Subcutaneous abdominal adipose tissue (tissue), 5 donors: ENCODE measurements around the gene P2RY14.
"Not testable (repeated sequence)": the region's sequence is repeated elsewhere in the genome, so short reads cannot be mapped to it uniquely, and the experiment has no call there.

Source experiments
- H3K27ac ChIP-seq: one replicate; pipeline ENCODE4 v1.7.0; 2013; ENCODE audit warnings: low read depth, mild to moderate bottlenecking, inconsistent platforms, low read length, moderate library complexity
- H3K27me3 ChIP-seq, 5 donors: one replicate each; pipeline ENCODE4 v1.7.0; 2013; ENCODE audit warnings: low read length in 5 of 5, inconsistent platforms in 1 of 5; ENCODE audit not compliant: control insufficient read depth in 5 of 5, insufficient read depth in 4 of 5
- H3K36me3 ChIP-seq, 5 donors: one replicate each; pipeline ENCODE4 v1.7.0; 2013; ENCODE audit warnings: low read length in 5 of 5; ENCODE audit not compliant: control insufficient read depth in 5 of 5, insufficient read depth in 5 of 5
- H3K4me1 ChIP-seq, 5 donors: one replicate each; pipeline ENCODE4 v1.7.0; 2013; ENCODE audit warnings: low read length in 5 of 5, mild to moderate bottlenecking in 3 of 5, moderate library complexity in 1 of 5; ENCODE audit not compliant: control insufficient read depth in 5 of 5, insufficient read depth in 5 of 5
- H3K4me3 ChIP-seq, 5 donors: one replicate each; pipeline ENCODE4 v1.7.0; 2013; ENCODE audit warnings: low read length in 5 of 5, low read depth in 1 of 5
- H3K9ac ChIP-seq, 5 donors: one replicate each; pipeline ENCODE4 v1.7.0; 2013; ENCODE audit warnings: low read length in 5 of 5, mild to moderate bottlenecking in 4 of 5, moderate library complexity in 3 of 5
- H3K9me3 ChIP-seq, 5 donors: one replicate each; pipeline ENCODE4 v1.7.0; 2013; ENCODE audit warnings: low read length in 5 of 5; ENCODE audit not compliant: control insufficient read depth in 5 of 5
- donor health status: healthy.
- donor health status: healthy.
- donor health status: healthy.
- donor health status: healthy.
- donor health status: healthy.

The P2RY14 gene

GRCh38 chr3:151175952-151176351 lies 102.4 kb downstream of the P2RY14 start:
- Histone ChIP-seq H3K27me3 (no peaks in the 10 kb centered on the region), H3K27ac (no peak overlapping the region), H3K4me3 (no peak overlapping the region), H3K4me1 (peaks cover 0 to 13% (median 0%) of the 10 kb centered on the region in 5 donors), H3K9ac (no peak overlapping the region), H3K36me3 (no peaks in the 10 kb centered on the region), H3K9me3 (no peaks in the 10 kb centered on the region)

- H3K9ac ChIP-seq: no peak overlapping the region
- H3K36me3 ChIP-seq: no peaks in the 10 kb centered on the region
- peaks cover 0 to 19% (median 3%) of the 10 kb centered on the region in 5 donors for H3K4me1 ChIP-seq
- no peak overlapping the region for H3K4me3 ChIP-seq
- no peaks in the 10 kb centered on the region for H3K27me3 ChIP-seq
- H3K9me3 ChIP-seq: no peaks in the 10 kb centered on the region
- H3K27ac ChIP-seq: no peak overlapping the region
Measured at GRCh38 chr3:151174351-151174750, 104.0 kb downstream of the P2RY14 start.

GRCh38 chr3:151171145-151171757 lies 107.1 kb downstream of the P2RY14 start:
- Histone ChIP-seq H3K9ac (no peak overlapping the region), H3K36me3 (no peaks in the 10 kb centered on the region), H3K9me3 (no peaks in the 10 kb centered on the region), H3K27ac (no peak overlapping the region), H3K4me3 (no peak overlapping the region), H3K27me3 (no peaks in the 10 kb centered on the region), H3K4me1 (peaks cover 0 to 19% (median 3%) of the 10 kb centered on the region in 5 donors)

- H3K4me1 ChIP-seq: peaks cover 0 to 19% (median 3%) of the 10 kb centered on the region in 5 donors
- not testable (repeated sequence) for H3K27ac ChIP-seq, H3K4me3 ChIP-seq, H3K27me3 ChIP-seq, H3K36me3 ChIP-seq, H3K9me3 ChIP-seq, H3K9ac ChIP-seq
Measured at GRCh38 chr3:151169948-151170679, 108.2 kb downstream of the P2RY14 start.

- Histone ChIP-seq H3K36me3 (no peaks in the 10 kb centered on the region), H3K9ac (no peak overlapping the region), H3K9me3 (no peaks in the 10 kb centered on the region), H3K27ac (no peak overlapping the region), H3K27me3 (no peaks in the 10 kb centered on the region), H3K4me1 (peaks cover 0 to 19% (median 3%) of the 10 kb centered on the region in 5 donors), H3K4me3 (no peak overlapping the region)
Measured at GRCh38 chr3:151169262-151169947, 108.9 kb downstream of the P2RY14 start.

GRCh38 chr3:151168269-151169094 lies 109.9 kb downstream of the P2RY14 start:
- H3K36me3 ChIP-seq: no peaks in the 10 kb centered on the region
- H3K9ac ChIP-seq: no peak overlapping the region
- H3K9me3 ChIP-seq: no peaks in the 10 kb centered on the region
- no peak overlapping the region for H3K4me3 ChIP-seq
- H3K4me1 ChIP-seq: peaks cover 0 to 19% (median 3%) of the 10 kb centered on the region in 5 donors
- H3K27me3 ChIP-seq: no peaks in the 10 kb centered on the region
- no peak overlapping the region for H3K27ac ChIP-seq

GRCh38 chr3:151166161-151166560 lies 112.2 kb downstream of the P2RY14 start:
- Histone ChIP-seq H3K9ac (no peak overlapping the region), H3K9me3 (no peaks in the 10 kb centered on the region), H3K27me3 (no peaks in the 10 kb centered on the region), H3K4me3 (no peak overlapping the region), H3K27ac (no peak overlapping the region), H3K36me3 (no peaks in the 10 kb centered on the region), H3K4me1 (peaks cover 0 to 8% (median 3%) of the 10 kb centered on the region in 5 donors)

GRCh38 chr3:151165226-151165625 lies 113.1 kb downstream of the P2RY14 start:
- no peaks in the 10 kb centered on the region for H3K36me3 ChIP-seq
- H3K27ac ChIP-seq: no peak overlapping the region
- H3K4me3 ChIP-seq: no peak overlapping the region
- H3K9me3 ChIP-seq: no peaks in the 10 kb centered on the region
- H3K4me1 ChIP-seq: peaks cover 0 to under 1% (median 0%) of the 10 kb centered on the region in 5 donors
- H3K27me3 ChIP-seq: no peaks in the 10 kb centered on the region
- no peak overlapping the region for H3K9ac ChIP-seq
